Measurements from ENCODE around the gene FBL.

DNA sequence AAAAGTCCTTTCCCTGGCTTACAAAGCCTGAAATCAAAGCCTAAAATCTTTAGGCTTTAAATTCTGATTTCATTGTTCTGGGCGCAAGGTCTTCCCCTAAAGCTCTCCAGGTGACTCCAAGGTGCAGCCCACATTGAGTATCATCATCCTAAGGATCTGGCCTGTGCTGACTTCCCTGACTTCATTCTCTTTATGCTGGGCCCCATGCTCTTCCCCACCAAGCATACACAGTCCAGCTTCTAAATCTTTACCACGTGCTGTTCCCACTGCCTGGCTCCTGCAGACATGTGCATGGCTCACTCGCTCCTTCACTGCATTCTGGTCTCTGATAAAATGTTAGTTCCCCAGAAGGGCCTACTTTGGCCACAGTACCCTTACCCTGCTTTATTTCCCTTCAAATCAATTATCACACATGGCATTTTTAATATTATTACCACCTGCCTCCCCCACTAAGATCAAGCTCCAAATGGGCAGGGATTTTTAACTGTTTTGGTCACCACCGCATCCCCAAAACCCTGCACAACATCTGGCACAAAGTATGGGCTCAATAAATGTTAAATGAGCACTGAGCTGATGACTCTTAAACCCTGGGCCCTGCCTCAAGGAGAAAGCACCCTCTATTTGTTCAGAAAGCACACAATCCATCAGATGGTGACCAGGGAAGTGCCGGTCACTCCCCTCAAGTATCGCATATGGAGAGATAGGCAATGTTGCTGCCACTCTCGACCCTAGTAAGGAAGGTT lies 3.3 kb downstream of the FBL start:
- TF ChIP-seq, protein P1, sequence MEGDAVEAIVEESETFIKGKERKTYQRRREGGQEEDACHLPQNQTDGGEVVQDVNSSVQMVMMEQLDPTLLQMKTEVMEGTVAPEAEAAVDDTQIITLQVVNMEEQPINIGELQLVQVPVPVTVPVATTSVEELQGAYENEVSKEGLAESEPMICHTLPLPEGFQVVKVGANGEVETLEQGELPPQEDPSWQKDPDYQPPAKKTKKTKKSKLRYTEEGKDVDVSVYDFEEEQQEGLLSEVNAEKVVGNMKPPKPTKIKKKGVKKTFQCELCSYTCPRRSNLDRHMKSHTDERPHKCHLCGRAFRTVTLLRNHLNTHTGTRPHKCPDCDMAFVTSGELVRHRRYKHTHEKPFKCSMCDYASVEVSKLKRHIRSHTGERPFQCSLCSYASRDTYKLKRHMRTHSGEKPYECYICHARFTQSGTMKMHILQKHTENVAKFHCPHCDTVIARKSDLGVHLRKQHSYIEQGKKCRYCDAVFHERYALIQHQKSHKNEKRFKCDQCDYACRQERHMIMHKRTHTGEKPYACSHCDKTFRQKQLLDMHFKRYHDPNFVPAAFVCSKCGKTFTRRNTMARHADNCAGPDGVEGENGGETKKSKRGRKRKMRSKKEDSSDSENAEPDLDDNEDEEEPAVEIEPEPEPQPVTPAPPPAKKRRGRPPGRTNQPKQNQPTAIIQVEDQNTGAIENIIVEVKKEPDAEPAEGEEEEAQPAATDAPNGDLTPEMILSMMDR (IDR thresholded peaks at IDR 0.05), result peak in 1 of 6 experiments; percentile 4
- no peak for TF ChIP-seq POLR2A (IDR thresholded peaks at IDR 0.05)

All from esophagus squamous epithelium (tissue), 4 donors.